Activated T-helper 1 cell treated with Interleukin-2 at 50 U/mL for 16 hours (primary cell): ENCODE measurements around the gene SNTG2.

Source experiments
- DNase-seq: peaks from one replicate; pipeline ENCODE4 v3.0.0-alpha.2; 2020; ENCODE audit warnings: low read depth

The SNTG2 gene

DNA sequence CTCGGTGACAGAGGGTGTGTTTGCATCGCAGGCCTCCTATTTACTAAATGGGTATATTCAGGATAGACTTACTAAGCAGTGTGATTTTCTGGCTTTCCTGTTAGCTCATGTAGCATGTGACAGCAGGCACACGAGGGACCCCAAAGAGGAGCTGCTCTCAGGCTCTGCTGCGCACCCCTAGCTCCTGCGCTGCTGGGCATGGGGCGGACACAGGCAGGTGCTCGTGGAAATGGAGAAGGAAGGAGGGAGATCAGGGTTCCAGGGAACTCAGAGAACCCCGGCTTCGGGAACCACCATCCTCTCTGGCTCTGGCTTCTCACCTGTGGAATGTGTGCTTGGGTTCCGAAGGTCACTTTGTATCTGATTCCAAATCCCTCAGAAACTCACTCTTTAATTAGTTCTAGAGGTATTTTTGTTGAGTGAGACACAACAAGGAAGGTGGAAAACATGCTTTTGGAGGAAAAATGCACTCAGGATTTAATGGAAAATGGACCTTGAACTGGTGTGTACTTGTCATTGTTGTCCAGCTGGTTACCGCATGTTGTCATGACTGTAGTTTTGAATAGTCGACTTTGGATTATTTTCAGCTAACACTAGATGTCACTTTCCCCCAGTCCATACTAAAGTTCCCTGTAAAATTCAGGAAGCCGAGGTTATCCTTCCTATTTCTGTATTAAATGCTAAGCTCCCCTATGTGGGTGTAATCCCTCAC lies 3.5 kb downstream of the SNTG2 start:
- DNase-seq, result no peak

DNA sequence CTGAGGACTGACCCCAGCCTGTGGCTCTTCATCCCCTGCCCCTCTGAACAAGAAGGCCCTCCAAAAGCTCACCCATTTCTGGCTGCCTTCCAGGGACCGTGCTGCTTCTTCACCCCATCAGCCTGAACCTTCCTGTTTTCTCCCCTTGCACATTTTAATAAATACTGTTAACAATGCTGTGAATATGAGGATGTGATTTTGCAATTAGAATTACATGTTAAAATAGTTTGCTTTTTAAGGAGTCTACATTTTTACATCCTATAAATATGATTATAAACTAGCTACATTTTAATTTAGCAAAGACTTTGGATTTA lies 4.0 kb downstream of the SNTG2 start:
- no peak for DNase-seq

DNA sequence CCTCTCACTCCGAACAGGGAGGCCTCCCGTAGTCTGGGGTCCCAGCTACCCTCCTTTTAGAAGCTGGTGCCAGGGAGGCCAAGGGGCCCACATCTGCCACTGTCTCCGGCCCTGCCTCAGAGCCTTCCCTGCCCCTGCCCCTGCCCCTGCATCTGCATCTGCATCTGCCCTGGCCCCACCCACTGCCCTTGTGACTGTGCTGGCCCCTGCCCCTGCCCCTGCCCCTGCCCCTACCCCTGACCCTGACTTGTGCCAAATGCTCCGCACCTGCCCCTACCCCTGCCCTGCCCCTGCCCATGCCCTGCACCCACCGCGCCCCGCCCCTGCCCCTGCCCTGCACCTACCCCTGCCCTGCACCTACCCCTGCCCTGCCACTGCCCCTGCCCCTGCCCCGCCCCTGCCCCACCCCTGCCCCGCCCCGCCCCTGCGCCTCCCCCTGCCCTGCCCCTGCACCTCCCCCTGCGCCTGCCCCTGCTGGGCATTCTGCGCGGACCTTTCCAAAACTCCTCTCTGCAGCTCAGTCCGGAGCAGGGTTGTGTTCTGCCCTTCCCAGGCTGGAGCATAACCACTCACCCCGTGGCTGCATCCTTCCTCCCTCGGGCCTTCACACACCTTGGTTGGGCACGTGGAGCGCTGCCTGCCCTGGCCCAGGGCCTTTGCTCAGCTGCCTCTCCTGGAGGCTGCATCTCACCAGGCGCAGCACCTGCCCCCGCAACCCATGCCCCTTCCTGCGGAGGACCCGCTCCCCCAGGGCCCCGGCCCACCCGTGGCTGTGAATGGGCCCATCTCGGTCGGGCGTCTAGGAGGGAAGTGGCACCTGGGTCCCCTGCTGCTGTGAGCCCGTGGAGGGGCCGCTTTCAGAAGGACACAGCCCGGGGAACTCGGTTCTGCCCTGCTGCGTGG lies 5.4 kb downstream of the SNTG2 start:
- DNase-seq, result no peak

DNA sequence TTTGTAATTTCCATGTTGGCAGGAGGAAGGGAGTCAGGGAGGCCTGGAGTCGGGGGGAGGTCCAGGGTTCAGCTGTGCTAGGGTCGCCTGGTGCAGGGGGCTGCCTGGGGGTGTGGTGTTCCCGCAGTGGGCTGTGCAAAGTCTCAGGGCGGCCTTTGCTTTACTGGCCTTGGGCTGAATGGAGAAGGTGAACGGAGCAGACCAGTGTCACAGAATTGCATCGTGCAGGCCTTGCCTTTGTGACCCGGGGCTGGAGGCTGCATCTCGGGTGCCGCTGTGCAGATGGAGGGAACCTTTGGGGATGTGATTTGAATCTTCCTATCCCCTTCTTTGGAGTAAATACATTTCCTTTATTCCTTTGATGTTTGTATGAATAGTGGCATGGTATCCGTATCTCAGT lies 8.8 kb downstream of the SNTG2 start:
- DNase-seq, result no peak

DNA sequence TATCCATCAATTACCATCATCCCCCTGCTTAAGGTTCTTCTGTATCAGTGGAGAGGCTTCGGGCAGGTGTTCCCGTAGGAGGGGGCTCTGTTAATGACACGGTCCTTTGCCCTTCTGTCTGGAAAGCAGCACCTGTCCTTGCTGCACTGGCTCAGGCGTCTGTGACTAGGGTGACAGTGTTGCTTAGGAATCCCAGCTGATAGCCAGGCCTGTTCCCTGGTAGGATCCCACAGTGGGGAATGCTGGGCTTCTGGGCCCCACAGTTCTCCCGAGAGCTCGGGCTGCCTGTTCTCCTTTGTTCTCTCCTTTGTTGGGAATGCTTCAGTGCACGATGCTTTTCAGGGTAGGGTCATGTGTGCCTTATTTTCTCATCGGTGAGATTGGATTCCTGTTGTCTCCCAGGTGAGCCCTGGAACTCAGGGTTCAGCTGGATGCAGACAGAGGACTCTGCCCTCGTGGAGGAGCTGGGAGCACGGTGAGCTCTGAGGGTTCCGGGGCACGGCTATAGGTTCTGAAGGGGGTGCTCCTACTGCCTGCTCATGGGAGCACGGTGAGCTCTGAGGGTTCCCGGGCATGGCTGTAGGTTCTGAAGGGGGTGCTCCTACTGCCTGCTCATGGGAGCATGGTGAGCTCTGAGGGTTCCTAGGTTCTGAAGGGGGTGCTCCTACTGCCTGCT lies 9.6 kb downstream of the SNTG2 start:
- DNase-seq, result no peak

DNA sequence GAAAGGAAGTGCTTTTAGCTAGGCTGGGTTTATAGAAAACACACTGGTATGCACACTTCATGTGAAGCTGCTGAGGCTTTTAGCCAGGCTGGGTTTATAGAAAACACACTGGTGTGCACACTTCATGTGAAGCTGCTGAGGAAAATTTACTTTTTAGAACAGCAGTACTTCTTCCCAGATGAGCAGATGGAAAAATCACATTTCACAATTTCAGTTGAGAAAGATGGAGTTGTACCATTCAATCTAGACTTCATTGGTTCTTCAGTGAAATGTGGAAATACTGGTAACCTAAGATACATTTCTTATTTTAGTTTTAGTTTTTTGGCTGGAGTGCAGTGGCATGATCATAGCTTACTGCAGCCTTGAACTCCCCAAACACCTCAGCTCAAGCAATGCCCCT lies 11.1 kb downstream of the SNTG2 start:
- no peak for DNase-seq

DNA sequence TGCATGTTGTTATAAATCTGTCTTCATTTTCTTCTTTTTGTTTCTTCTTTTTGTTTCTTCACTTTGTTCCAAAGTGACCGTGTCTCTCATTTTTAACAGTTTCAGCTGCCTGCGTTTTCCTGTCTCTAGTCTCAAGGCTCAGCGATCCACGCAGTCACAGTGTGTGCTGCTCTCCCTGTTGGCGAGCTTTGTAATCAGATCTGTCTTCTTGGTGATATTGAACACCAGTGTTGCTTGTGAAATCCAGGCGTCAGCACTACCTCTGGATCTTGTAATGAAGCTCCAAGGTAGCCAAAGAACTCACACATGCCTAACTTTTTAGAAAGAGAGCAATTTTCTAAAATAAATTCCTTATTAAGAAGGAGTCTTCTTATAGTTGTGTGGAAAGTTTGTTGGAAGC lies 13.2 kb downstream of the SNTG2 start:
- DNase-seq, result no peak

DNA sequence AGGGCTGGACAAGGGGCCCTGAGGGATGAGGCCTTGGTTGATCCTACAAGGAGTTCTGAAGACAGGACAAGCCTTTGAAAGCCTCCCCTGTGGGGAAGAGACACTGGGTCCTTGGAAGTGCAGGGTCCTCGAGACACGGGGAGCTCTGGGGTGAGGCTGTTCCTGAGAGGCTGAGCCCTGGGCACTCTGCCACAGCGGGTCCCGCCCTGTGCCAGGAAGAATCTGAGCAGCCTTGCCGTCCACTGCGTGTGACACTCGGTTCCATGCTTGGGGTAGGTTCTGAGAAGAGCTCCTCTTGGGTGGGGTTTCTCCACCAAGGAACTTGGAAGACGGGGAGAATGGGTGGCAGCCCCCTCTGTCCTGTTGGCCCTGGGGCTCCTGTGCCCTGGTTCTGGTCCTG lies 13.9 kb downstream of the SNTG2 start:
- DNase-seq, result no peak

DNA sequence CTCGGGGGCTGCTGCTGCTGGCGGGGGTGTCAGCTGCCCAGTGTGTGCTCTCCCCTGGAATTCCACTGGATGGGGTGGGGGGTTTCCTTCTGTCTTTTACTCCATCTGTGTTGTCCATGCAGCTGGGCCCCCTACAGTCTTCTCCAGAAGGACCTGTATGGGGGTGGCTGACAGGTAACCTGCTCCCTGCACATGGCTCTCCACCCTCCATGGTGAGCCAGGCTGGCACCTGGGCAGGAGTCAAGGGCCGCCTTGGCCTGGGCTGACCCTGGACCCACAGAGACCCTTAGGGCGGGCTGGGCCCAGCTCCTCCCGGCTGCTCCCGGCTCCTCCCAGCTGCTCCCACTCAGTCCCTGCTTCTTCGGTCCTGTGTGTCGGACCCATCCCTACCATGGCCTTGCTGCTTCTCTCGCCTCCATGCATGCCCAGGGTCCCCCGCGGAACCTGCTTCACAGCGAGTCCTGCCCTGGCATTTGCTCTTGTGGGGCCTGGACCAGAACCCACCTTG lies 15.0 kb downstream of the SNTG2 start:
- DNase-seq, result no peak

DNA sequence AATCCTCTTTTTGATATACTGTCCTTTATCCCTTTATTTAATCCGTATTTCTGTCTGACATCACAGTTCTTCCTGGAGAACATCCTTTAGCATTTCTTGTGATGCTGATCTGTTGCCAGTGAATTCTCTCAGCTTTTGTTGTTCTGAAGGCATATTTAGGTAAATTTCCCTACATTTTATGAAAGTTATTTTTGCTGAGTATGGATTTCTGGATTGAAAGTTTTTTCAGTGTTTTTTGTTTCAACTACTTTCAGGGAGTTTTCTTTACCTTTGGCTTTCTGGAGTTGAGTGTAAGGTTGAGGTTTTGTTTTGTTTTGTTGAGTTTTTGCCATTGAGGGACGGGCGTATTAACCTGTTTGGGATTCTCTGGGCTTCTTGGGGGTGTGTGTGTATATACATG lies 22.5 kb downstream of the SNTG2 start:
- no peak for DNase-seq

DNA sequence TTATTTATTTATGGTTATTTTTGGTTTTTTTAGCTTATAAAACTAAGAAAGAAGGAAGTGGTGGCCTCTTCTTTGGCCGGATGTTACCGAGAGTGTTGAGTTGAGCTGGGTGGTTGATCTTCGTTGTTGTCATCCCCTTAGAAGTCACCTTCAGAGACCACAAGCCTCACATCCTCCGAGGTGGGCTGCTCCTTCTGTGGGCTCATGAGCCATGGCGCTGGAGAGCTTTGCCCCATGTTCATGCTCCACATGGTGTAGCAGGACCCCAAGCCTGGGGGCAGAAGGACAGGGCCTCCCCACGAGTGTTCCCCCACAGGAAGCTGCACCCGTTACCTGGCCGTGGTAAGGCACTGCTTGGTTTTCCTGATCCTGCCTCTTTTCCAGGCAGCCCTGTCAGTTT lies 23.4 kb downstream of the SNTG2 start:
- no peak for DNase-seq

DNA sequence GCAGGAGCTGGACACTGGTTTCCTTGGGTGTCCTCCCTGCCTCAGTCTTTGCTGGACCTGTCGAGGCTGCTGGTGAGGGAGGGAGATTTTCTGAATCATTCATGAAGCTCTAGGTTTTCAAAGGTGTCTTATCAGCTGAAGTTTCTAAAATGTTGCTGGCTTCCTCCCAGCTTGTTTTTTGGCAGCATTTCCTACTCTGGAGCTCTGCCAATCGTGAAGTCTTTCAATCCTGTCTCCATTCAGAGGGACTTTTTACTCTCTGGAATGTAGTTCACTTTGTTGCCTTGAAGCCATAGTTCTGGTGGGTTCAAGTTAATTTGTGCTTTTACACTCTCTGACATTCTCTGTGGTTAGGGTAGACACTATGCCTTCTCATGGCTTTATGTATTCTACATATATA lies 23.9 kb downstream of the SNTG2 start:
- DNase-seq, result no peak

DNA sequence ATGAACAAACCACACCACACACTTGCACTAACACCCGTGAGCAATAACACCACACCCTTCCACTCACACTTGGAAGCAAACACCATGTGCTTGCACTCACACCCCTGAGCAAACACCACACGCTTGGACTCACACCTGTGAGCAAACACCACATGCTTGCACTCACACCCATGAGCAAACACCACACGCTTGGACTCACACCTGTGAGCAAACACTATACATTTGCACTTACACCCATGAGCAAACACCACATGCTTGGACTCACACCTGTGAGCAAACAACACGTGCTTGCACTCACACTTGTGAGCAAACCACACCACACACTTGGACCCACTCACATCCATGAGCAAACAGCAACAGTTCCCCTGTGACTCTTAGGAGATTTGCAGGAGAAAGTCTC lies 24.4 kb downstream of the SNTG2 start:
- DNase-seq, result no peak

DNA sequence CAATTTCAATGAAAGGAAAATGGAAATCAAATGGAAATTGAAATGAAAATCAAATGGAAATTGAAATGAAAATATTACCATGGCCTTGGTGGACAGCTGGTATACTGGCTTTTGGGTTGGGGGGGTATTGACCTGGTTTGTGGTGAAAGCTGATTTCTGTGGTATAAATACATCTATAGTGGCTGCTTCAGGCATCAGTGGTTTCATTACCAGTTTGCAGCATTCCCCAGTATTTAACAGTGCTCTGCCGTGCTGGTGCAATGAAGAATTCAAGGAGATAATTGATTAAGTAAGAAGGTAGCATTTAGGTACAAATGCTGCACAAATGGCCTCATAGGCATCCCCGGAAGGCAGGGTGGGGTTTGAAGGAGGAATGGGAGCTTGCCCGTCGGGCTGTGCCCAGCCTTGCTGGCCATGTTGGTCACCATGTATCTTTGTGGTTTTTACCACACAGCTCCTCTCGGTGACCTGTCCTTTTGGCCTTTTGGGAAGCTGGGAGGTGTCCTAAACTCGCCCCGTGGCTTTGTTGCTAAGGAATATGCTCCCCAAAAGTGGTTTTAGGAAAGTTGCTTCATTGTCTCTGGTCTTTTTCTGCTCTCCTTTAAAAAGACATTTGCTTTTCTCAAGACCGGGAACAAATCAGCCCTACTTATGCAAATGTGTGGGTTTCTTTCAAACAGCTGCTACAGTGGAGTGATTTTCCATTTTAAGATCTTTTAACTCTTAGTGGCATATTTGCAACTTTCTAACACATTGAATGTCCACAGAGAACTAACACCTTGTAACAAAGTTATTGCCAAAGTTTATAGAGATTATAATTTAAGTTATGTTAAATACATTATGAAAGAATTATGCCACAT lies 28.6 kb downstream of the SNTG2 start:
- DNase-seq, result no peak

DNA sequence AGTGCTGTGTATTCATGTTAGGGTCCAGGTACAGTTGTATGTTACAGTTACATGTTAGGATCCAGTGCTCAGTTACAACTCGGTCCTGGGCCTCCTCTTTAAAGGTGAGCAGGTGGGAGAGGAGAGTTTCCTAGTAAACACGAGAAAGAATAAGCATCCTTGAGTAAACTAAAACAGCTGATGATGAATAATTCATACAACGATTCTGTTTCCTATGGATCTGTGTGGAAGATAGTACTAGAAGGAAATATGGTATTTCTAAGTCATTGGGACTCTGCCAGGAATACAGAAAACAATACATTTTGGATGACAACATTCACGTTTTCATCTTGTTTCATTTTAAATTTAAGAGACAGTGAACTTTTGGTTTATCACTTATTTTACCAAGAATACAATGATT lies 29.5 kb downstream of the SNTG2 start:
- no peak for DNase-seq

DNA sequence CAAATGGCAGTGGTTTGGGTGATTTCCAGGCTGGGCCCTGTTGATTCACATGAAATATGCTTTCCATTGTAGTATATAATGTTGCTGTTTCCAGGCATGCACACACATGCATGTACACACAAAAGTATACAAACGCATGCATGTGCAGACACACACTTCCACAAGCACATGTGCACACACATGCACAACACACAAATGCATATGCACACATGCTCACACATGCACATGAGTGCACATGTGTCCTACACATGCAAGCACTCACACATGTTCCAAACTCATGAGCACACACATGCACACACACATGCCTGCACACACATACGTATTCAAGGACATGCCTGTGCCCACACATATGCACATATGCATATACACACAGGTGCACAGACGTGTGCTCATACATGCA lies 30.6 kb downstream of the SNTG2 start:
- DNase-seq, result no peak

DNA sequence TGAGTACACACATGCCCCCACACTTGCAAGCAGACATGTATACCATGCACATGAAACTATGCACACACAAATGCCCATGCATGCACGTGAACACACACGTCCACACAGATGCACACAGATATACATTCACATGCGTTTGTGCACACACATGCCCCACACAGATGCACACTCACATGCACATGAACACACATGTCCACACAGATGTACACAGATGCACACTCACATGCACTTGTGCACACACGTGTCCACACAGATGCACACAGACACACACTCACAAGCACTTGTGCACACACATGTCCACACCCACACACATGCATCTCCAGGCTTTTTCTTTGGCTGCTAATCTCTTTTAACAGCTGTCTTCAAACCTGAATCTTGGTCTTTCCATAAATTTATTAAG lies 31.1 kb downstream of the SNTG2 start:
- no peak for DNase-seq

DNA sequence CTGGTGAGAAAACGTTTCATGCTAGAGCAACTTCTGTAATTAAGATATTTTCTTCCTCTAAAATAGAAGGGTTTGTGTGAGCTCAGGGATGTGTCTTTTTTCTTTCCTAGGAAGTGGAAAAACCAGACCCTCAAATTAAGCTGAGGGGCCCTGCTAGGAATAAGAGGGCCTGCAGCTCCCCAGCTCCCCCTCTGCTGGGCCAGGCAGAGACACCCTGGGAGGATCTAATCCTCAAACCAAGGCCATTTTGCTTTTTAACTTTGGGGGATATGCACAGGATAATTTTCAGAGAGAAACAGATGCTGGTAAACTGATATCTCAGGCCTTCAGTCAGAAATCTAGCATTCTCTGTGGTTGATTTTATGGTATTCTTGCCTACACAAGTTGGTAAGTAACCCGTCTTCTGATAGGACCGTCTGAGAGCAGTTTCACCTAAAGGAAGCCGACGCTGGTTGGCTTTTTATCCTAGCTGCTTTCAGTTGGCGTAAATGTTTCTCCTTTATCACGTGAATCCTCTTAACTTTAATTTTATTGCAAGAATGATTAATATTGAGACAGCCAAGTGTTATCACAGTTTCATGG lies 34.8 kb downstream of the SNTG2 start:
- DNase-seq, result no peak

DNA sequence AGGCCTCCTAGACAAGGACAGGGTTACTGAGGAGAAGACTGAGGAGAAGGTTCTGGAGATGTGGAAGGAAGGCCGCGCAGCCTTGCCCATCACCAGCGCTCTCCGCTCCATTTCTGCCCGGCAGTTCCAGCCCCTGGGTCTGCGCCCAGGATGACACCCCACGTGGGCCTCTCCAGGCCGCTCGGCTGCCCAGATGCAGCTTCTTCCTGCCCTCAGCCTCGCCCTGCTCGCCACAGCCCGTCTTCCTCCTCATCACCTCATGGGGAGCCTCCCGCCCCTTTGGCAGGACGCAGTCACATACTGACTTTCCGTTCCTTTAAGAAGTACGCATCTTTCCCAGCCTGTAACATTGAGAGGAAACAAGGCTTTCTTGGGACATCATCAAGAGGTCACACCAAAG lies 37.1 kb downstream of the SNTG2 start:
- DNase-seq, result no peak

DNA sequence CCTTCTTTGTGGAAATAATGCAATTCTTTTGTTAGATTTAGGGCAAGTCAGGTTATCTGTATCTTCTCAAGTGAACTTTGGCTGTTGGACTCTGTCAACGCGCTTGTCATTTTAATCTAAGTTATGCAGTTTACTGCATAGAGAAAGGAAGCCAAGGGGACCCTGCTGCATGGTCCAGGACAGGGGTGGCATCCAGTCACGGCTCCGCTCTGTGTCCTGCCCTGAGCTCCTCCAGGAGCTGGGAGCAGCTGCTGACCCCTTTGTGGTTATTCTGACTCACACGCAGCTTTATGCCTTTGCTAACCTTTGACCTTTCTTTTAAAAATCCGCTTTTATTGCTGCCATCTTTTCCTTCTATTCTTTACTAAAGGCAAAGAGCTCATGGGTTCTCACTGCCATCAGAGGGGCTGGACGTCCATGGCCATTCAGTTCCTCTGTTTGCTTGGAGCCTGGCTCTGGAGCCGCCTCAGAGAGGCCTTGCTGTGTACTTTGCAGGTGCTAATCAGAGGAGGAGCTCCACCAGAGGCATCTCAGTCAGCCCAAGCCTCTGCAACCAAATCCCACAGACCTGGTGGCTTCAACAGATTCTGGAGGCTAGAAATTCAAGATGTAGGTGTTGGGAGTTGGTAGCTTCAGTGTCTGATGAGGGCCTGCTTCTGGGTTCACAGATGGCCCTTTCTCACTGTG lies 39.3 kb downstream of the SNTG2 start:
- DNase-seq, result no peak

DNA sequence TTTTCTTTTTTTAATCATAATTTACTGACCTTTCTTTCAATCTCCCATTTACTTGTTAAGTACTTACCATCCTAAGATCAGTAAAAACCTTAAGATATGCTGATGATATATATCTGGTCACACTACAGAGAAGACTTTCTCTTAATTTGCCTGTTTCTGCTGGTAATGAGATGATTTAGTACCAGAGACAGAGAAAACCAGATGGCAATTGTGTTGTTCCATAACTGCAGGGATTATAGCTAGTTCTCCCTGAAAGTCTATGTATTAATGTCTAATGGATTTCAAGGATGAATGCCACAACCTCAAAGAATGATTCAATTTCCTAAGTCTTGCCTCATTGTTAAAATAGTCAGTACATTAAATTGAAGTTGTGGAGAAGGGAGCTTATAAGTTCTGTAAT lies 40.3 kb downstream of the SNTG2 start:
- DNase-seq, result no peak
